ENCODE measurements around the gene CTSD. TPM values are rescaled to one million over a fixed set of nuclear protein-coding genes. Genes with fewer than 3 reads are reported as not detected.

CTSD gene
- total RNA-seq, 1 experiment from 2014 or later, result 127 TPM

- Histone ChIP-seq H3K27ac (ENCODE audit: low read depth, low read length) (no peak overlapping the region), H3K9me3 (ENCODE audit: control insufficient read depth in 1 of 2, insufficient read depth in 1 of 2, low read depth in 1 of 2, low read length in 2 of 2) (no peaks in the 10 kb centered on the region), H3K4me2 (ENCODE audit: low read length) (no peak overlapping the region), H3K4me1 (ENCODE audit: control insufficient read depth in 1 of 2, insufficient read depth in 2 of 2, low read length in 2 of 2) (peaks cover 0 to under 1% of the 10 kb centered on the region in 2 experiments; a peak in 1 of 4 replicates), H2AFZ (ENCODE audit: low read depth, low read length, poor library complexity, severe bottlenecking) (no peak overlapping the region), H3K9me2 (ENCODE audit: insufficient read depth) (no peaks in the 10 kb centered on the region), H3K4me3 (replicated peaks in 1 of 2; ENCODE audit: low read depth in 1 of 2, low read length in 2 of 2) (no peak overlapping the region), H4K20me1 (ENCODE audit: insufficient read depth) (no peaks in the 10 kb centered on the region), H3K9ac (ENCODE audit: low read length) (no peak overlapping the region), H3K79me2 (ENCODE audit: insufficient read depth, low read length) (no peaks in the 10 kb centered on the region), H3K36me3 (ENCODE audit: control insufficient read depth in 1 of 2, insufficient read depth in 2 of 2, low read length in 2 of 2) (no peaks in the 10 kb centered on the region; a peak in 1 of 4 replicates), H3K27me3 (ENCODE audit: insufficient read depth, low read length) (no peaks in the 10 kb centered on the region)
- TF ChIP-seq REST (IDR thresholded peaks at IDR 0.05; ENCODE audit: low read depth) (no peak), EZH2 (IDR thresholded peaks at IDR 0.05) (no peak), ZFX (IDR thresholded peaks at IDR 0.05) (no peak), ELF1 (IDR thresholded peaks at IDR 0.05; ENCODE audit: borderline replicate concordance, low read depth) (no peak), JUND (IDR thresholded peaks at IDR 0.05) (no peak), YY1 (IDR thresholded peaks at IDR 0.05; ENCODE audit: extremely low read depth, insufficient replicate concordance, low read depth, low read length) (no peak), ZBTB33 (IDR thresholded peaks at IDR 0.05; ENCODE audit: extremely low read depth, insufficient replicate concordance, low read length) (no peak), TCF7L2 (IDR thresholded peaks at IDR 0.05; ENCODE audit: borderline replicate concordance, extremely low read depth, insufficient read depth, insufficient read length) (no peak), POLR2AphosphoS5 (IDR thresholded peaks at IDR 0.05; ENCODE audit: low read depth, low read length) (no peak), EZH2phosphoT487 (IDR thresholded peaks at IDR 0.05; ENCODE audit: borderline replicate concordance) (no peak), FOSL1 (IDR thresholded peaks at IDR 0.05; ENCODE audit: low read depth) (no peak), CBX3 (IDR thresholded peaks at IDR 0.05; ENCODE audit: low read depth) (no peak), SIN3A (IDR thresholded peaks at IDR 0.05; ENCODE audit: low read depth) (no peak)
- ATAC-seq (no peak), DNase-seq (ENCODE audit: low read depth, low spot score) (no peak)
- RAD21 ChIA-PET (ENCODE audit: low non-redundant PET in 1 of 2, low total read pairs in 2 of 2, uncharacterized antibody in 2 of 2, unreplicated experiment in 2 of 2), result no interaction called here
- intact Hi-C loops (cut with micrococcal nuclease), result no loop called here
- POLR2A ChIA-PET, result no interaction called here
- CTCF ChIA-PET, result no interaction called here
- no TSS peak for BruUV-seq (replicated peaks)
Observed at GRCh38 chr11:1755344-1755691, 8.4 kb downstream of the CTSD start.

All from HCT116 (cell line).